Stimulated activated CD4-positive, alpha-beta T cell treated with anti-CD3 and anti-CD28 coated beads, Interleukin-4, amount 100 ng/mL, for 4 hours (primary cell): Measurements from ENCODE around the gene AXIN1.
"Not testable (repeated sequence)": the region's sequence is repeated elsewhere in the genome, so short reads cannot be mapped to it uniquely, and the experiment has no call there.

ENCODE experiments used
- DNase-seq, 2 experiments: peaks; one replicate each; pipeline ENCODE4 v3.0.0-alpha.2; 2020

The AXIN1 gene

DNA sequence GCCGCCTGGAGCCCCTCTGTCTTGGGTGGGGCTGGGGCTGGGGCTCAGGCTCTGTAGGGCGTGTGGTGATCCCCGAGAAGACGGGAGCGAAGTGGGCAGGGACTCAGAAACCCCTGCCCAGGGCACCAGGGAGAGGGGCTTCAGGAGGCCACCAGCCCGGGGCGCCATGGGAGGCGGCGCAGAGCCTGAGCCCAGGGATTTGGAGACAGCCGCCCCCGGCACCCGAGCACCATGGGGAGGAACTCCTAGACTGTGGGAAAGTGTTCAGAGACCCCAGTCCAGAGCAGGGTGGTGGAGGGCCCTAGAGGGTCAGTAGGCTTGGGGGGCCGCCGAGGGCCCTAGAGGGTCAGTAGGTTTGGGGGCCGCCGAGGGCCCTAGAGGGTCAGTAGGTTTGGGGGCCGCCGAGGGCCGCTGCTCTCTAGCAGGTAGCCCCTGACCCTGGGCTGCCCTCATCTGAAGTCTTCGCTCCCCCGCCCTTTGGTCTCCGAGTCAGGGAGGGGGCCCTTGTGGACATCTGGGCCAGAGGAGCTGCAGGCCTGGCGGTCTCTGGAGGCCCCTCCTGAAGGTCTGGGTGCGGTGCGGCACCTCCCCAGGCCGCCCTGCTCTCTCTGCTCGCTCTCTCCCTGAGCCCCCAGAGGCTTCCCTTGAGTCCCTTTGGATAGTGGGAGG is 71.4 kb downstream of the AXIN1 start:
- no peak for DNase-seq

DNA sequence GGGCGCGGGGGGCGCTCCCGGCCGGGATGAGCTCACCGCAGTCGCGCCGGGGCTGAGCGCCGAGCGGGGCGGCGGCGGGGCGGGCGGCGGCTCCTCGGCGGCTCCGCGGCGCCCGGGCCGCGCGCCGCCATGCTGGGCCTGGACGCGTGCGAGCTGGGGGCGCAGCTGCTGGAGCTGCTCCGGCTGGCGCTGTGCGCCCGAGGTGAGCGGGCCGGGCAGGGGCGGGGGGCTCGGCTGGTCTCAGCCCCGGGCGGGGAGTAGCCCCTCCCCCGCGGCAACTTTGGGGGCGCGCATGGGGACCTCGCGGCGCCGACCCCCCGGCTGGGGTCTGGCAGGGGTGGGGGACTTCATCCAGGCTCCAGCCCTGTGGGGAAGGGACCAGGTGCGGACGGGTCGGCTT is 72.0 kb downstream of the AXIN1 start, which contains the start of gene ARHGDIG:
TSS of gene ARHGDIG (plus strand) at position 40 of the 400 bp plus-strand sequence. CDS start at position 130, 90 bp downstream.
- DNase-seq: no peak

DNA sequence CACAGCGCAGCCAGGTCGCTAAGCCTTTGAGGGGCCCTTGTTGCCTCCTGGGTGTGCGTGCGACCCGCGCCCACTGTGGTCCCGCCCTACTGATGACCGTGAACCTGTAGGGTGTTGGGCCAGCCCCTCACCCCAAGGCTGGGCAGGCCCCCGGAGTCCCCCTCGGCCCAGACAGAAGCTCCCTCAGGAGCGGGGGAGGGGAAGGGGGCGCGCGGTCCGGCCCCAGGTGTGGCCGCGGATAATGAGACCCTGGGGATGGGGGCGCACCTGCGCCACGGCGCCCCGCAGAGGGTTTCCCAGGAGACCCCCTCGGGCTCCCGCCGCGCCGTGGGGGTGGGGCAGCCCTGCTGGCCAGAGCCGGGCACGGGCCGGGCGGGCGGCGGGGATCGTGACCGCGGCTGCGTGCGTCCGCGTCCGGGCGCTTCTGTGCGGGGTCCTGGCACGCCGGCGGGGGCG is 72.5 kb downstream of the AXIN1 start:
- no peak for DNase-seq

DNA sequence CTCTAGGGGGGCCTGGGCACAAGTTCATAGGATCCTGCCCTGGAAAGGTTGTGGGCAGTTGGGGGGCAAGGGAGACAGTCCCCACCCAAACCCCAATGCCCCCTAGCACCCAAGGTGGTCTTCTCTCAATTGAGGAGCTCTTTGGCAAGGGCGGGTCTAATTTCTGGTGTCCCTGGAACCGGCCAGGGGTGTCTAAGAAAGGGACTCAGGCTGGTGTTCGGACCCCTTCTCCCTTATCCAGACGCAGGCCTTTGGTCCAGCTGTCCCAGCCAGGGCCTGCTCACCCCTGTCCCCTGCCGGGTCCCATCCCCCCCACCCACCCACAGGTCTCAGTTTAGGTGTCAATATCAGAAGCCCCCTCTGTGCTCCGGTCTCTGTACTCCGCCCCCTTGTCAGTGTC is 73.0 kb downstream of the AXIN1 start:
- no peak for DNase-seq

DNA sequence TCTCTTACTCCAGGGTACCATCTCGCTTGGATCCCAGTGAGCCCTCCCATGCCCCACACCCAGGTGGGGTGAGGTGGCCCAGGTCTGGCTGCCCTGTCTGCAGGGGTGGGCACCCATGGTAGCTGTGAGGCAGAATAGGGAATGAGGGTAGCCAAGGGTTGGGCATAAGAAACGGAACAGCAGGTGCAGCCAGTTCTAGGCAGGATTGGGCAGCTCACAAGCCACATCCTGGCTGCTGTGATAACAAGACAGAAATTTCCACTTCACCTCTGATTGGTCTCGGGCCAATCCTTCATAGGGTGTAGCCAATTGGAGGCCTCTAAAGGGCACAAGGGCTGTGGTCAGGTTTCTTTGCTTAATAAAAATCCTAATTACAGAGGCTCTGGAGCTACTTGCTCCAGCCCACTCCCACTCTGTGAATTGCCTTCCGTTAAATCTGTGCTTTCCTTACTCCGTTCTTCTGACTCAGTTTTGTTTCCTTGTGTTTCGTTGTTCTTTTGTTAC is 73.6 kb downstream of the AXIN1 start:
- DNase-seq: no peak

DNA sequence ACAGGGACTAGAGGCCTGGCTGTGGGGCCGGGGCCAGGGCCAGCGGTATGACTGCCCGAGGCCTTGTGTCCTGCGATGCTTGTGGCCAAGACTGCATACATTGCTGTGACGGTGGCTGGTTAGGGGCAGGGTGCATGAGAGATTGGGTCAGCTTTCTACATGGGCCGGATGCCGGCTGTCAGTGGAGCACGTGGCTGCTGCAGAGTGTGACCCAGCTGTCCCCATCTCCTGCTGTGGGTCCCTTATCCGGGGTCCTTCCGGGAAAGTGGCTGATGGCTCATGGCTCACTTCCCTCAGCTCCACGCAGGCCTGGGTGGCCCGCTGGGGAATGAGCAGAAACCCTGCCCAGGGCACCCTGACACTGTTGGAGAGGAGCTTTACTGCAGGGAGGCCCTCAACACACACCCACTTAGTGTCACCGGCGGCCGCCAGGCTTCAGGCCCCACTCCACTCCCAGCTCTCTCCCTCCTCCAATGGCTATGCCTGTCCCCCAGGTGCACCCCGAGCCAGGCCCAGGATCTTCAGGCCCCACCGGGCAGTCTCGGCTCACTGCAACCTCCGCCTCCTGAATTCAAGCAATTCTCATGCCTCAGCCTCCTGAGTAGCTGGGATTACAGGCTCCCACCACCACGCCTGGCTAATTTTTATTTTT is 76.0 kb downstream of the AXIN1 start:
- DNase-seq: no peak

DNA sequence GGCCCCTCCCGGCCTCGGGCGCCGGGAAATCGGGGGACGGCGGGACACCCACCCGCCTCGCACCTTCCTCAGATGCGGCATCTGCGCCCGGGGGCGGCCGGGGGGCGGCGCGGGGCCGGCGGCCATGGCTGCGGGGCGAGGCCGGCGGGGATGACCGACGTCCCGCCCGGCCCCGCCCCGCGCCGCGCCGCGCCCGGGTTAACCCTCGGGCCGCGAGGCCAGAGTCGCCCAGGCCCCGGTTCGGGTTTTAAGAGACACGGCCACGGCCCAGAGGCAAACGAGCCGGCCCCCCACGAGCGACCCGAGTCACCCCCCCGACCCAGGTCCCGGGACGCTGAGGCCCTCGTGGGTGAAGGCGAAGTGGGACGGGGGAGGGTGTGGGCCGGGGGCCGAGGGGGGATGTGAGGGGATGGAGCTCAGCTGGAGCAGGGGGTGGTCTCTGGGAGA is 76.7 kb downstream of the AXIN1 start, which contains the start of gene RGS11:
TSS of gene RGS11 (minus strand) at position 159 of the 447 bp plus-strand sequence. CDS start at position 126, 33 bp downstream.
- no peak for DNase-seq

DNA sequence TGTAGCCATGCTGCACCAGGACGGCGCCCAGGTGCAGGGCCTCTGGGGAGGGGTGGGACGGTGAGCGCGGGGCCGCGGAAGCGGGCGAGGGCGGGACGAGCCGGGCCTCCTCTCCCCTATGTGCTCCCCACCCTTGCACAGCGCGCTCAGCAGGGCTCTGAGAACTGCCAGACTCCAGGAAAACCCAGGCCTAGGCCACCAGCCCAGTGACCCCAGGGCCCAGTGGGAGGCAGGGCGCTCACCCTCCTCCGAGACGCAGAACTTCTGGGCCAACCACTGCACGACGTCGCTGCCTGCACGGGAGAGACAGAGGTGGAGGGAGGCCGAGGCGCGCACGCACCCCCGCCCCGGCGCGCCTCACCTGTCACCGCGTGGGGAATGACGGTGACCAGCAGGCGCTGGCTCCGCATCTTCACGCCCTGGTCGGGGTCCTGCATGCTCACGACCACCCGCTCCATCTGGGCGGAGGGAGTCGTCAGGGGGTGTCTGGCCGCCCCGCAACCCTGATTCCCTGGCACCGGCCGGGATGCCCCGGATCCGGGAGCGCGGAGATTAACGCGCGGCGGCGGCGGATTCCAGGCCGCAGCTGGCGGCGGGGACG is 77.4 kb downstream of the AXIN1 start:
- peak in 1 of 2 experiments; percentile 12 for DNase-seq

DNA sequence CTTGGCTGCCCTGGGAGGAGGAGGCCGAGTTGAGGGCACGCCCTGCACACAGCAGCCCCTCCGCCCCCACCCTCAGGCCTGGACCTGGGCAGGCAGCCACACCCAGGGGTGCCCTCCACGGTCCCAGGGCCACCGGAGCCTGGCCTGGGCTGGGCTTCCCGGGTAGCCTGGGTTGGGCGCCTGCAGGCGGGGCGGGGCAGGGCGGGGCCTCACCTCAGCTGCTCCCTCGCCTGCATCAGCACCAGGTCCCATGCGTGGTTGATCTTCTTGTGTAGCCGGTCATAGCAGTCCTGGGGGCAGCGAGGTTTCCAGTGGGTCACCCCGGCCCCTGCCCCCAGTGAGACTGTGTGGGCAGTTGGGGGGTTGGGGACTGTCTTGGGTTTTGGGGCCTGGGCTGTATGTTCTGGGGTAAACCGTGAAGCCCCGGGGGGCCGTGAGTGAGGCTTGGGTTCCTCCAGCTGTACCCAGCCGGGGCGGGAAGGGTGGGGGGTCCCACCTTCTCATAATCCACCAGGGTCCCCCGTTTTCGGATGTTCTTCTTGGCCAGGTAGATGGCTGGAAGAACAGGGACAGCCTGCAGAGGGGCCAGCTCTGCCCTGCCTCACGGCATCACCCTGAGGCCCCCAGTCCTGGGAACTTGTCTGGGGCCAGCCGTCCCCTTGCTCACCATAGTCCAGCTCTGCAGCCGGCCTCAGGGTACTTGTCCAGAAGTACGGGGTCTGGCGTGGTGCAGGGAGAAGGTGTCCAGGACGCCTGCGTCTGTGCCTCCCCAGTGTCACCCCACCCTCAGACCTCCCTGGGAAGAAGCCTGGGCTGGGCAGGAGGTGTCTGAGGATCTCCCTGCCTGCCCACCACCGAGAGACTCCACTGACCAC is 78.7 kb downstream of the AXIN1 start:
- no peak for DNase-seq

DNA sequence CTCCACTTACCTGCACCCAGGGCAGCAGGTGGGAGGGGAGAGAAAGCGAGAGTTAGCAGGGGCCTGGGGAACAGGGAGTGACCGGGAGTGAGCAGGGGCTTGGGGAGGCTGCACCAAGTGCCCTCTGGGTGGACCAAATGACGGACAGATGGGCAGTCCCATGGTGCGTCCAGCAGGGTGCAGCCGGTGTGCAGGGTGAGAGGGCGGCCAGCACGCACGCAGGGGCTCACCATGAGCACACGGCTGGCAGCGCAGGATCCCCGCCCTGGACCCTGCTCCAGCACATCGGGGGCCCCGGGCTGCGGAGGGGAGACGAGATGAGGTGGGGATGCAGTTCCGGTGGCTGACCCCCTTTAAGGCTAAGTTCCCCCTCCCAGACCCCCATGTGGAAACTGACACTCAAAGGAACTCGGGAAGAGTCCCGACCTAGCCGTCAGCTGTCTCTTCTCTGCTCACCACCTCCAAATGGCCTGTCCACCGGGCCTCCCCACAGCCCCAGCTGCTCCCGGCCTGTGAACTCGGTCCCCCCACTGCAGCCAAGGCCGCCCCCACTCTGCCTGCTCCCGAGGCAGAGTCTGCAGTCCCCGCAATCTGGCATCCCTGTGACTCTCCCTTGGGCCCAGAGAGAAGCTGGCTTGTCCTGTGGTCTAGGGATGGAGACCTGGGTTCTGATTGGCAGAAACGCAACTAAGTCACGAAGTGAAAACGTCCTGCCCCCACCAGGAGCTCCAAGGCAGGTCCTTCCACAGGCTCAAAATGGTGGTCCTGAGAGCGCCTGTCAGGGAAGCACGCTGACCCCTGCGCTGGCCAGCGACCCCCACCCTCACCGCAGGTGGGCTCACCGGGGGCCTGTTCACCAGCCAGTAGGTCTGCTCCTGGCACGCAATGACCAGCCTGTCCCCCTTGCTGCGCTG is 79.6 kb downstream of the AXIN1 start:
- DNase-seq: no peak

DNA sequence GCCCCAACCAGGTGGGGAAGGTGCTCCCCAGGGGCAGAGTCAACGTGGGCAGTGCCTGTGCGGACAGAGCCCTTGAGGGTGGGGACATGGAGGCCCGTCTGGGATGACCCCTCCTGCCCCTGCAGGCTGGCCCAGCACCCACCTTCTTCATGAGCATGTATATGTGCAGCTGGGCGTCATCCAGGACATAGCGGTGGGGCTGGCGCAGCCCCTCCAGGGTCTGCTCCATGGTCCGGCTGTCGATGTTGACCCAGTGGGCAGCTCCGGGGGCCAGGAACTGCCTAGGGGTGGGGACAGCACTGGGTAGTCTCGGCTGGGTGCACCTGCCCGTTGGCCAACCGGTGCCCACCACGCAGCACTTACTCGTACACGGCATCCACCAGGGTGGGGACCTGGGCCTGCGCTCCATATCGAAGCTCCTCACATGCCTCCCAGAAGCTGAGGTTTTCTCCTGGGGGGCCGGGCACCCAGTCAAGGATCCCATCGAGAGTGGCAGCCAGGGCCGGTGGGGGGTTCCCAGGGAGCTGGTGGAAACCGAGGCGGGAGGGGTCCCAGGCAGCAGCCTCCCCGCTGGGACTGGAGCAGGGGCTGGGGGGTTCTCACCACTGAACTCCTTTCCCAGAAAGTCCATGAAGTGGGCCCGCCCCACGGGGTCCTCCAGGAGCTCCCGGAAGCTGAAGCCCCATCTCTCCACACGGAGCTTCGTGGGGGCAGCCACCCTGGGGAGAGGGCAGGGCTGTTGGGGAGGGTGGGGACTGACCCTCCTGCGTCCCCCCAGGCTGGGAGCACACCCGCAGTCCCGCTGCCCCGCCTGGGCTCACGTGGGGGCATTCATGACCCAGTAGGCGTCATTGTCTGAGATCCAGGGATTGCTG is 81.9 kb downstream of the AXIN1 start:
- DNase-seq: no peak

DNA sequence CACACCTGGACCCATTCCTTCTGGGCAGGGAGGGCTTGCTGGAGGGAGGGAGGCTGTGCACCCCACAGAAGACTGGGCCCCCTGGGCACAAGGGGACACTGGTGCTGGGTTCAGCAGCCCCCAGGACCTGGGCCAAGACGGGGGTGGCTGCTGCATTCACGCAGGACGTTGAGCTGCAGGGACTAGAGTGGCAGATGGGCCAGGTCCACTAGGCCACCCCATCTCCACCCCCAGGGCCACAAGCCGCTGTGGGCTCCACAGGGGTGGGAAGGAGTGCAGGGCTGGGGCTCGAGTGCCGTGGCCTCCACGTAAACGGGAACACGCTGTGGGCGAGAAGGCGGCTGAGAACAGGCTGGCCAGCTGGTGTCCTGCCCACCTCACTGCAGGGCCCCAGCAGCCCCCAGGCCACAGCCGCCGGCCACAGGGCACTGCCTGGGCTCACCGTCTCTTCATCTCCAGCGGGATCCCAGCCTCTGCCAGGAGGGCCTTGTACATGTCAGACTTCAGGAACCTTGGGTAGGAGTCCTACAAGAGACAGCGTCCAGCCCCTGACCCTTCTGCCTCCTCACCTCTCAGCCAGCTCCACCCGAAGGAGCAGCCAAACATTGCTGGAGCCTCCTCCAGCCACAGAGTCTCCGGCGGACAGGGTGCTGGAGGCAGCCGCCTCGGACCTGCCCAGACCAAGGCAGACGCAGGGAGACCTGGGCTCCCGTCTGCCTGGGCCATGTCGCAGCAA is 83.3 kb downstream of the AXIN1 start:
- DNase-seq: no peak

DNA sequence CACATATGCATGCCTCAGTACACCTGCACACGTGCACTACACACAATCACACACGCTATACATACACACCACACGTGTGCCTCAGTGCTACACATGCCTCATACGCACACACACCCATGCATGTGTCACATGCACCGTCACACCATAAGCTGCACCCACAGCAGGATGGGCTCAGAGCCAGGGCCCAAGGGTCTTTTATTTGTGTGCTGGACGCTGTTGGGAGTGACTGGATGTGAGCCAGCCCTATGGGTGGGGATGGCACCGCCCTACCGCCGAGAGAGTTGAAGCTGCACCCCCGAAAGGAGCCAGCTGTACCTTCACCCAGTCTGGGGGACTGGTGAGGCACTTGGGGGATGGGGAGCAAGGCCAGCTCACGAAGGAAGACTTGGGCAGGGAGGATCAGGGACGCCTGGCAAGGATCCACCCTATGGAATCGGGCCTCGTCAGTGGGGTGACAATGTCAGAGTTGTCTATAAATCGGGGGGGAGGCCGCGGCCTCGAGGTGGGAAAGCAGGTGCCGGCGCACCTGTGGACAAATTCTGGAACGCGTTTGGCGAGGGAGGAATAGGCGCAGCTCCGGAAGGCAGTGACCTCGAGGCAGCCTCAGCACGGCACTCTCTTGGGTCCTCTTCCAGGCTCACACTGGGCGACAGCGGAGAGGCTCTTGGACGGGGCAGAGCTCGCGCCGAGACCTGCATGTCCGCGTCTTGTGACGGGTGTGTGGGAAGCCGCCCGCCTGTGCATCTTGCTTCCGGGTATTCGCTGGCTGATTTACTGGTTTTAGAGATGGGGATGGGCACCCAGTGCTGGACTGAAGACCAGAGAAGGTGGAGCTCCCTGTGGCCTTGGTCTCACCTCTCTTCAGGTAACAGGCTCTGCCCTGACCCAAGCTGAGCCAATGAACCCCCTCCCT is 84.1 kb downstream of the AXIN1 start:
- DNase-seq: no peak

DNA sequence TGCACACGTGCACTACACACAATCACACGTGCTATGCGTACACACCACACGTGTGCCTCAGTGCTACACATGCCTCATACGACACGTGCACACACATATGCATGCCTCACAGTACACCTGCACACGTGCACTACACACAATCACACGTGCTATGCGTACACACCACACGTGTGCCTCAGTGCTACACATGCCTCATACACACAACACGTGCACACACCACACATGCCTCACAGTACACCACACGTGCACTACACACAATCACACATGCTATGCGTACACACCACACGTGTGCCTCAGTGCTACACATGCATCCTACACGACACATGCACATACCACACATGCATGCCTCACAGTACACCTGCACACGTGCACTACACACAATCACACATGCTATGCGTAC is 85.0 kb downstream of the AXIN1 start:
- DNase-seq: not testable (repeated sequence)

DNA sequence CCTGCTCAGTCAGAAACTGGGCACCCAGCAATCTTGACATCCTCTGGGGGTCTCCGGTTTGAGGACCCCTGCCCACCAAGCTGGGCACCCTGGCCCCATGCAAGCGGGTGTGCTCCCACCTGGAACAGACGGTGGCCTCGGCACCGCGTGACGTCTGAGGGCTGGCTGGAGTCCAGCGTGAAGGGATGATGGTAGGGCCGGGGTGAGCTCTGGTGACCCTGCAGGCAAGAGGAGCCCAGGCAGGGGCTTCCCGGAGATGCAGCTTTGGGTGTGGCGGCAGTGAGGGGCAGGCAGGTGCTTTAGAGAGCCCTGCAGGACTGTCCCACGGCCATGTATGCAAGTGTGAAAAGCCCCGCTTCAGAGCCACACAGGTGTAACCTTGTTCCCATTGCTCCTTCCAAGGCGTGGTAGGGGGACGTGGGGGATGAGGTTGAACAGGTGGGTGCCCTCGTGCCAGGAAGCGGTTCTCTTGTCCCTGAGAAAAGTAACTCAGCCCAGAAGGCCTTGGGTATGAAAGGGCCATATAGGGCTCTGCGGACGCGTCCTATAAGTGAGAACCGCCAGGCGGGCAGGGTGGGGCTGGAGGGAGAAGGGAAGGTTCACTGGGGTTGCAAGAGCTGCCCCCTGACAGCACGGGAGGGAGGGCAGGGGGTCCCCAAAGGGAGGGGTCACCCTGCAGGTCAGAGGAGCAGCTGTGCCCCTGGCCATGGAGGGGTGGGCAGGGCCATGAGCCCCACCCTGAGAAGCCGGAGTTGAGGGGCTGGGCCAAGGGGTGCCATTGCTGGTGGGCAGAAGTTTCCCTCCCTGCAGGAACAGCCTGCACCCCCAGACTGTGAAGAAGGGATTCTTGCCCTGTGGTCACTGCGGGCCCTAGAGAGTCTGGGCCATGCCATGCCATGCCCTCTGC is 86.0 kb downstream of the AXIN1 start:
- DNase-seq: no peak

DNA sequence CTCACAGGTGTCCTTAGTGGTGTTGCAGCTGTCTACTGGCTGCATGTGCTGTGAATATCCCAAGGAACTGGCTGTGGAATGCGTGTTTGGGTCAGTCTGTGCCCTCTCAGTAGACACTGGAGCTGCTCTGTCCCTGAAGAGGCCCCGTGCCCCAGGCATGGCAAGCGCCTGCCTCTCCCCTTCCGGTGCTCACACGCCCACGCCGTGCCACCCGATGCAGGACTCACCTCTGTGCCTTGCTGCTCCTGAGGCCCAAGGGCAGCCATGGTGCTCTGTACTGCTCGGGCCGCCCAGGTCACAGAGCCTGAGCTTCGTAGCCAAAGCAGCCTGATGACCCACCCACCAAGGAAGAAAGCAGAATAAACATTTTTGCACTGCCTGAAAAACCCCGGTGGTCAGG is 86.8 kb downstream of the AXIN1 start:
- DNase-seq: no peak

DNA sequence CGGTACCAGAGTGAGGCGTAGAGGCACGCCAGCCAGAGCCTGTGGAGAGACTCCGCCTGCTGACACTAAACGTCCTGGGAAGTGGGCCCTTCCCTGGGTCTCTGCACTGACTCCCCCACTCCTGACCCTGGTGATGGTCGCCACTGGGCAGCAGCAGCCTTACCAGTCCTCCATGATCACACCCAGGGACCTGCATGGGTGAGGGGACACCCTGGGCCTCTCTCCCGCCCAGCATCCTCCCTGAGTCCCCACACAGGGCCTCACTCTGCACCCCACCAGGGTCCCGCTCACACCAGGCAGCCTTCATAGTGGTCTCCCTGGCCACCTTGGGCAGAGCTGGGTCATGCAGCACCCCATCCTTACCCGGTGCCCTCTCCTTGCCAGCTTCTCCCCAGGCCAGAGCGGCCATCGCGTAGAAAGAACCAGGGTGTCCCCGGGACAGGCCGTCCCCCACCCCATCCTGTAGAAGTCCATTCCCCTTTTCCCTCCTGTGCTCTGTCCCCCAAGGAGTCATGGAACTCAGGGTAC is 87.5 kb downstream of the AXIN1 start:
- no peak for DNase-seq
